ENCODE results near the gene MAPK1IP1L.
"Not testable (repeated sequence)": the region's sequence is repeated elsewhere in the genome, so short reads cannot be mapped to it uniquely, and the experiment has no call there.

The MAPK1IP1L gene

GRCh38 chr14:55051423-55052268 is at the start of gene MAPK1IP1L:
Gene MAPK1IP1L, plus strand, starts transcription at chr14:55051647. Its CDS starts 10,037 bp downstream, at chr14:55061684.
- peak; percentile 87 for DNase-seq (ENCODE audit: low read depth, low spot score)

GRCh38 chr14:55005071-55005470 is 46.4 kb upstream of the MAPK1IP1L start:
- DNase-seq (ENCODE audit: low read depth, low spot score): no peak

GRCh38 chr14:55015006-55015405 is 36.4 kb upstream of the MAPK1IP1L start:
- DNase-seq (ENCODE audit: low read depth, low spot score): no peak

- no peak for DNase-seq (ENCODE audit: low read depth, low spot score)
Observed at GRCh38 chr14:55019968-55020554, 31.4 kb upstream of the MAPK1IP1L start.

- DNase-seq (ENCODE audit: low read depth, low spot score): not testable (repeated sequence)
Observed at GRCh38 chr14:55024365-55024764, 27.1 kb upstream of the MAPK1IP1L start.

GRCh38 chr14:55025948-55026347 is 25.5 kb upstream of the MAPK1IP1L start:
- no peak for DNase-seq (ENCODE audit: low read depth, low spot score)

GRCh38 chr14:55026441-55026792 is 25.0 kb upstream of the MAPK1IP1L start:
- DNase-seq (ENCODE audit: low read depth, low spot score): no peak

- DNase-seq (ENCODE audit: low read depth, low spot score): peak; percentile 69
Observed at GRCh38 chr14:55026793-55027561, 24.5 kb upstream of the MAPK1IP1L start, which contains the start of the genes SOCS4 and WDHD1. Gene SOCS4, plus strand, starts transcription at chr14:55027236. Its CDS starts 15,806 bp downstream, at chr14:55043042. Gene WDHD1, minus strand, starts transcription at chr14:55027099. Its CDS starts 312 bp downstream, at chr14:55026787.

- DNase-seq (ENCODE audit: low read depth, low spot score): no peak
Observed at GRCh38 chr14:55028066-55028465, 23.4 kb upstream of the MAPK1IP1L start.

GRCh38 chr14:55028476-55028875 is 23.0 kb upstream of the MAPK1IP1L start:
- DNase-seq (ENCODE audit: low read depth, low spot score): no peak

GRCh38 chr14:55031190-55031589 is 20.3 kb upstream of the MAPK1IP1L start:
- no peak for DNase-seq (ENCODE audit: low read depth, low spot score)

- DNase-seq (ENCODE audit: low read depth, low spot score): not testable (repeated sequence)
Observed at GRCh38 chr14:55037995-55038394, 13.5 kb upstream of the MAPK1IP1L start.

GRCh38 chr14:55038708-55039107 is 12.7 kb upstream of the MAPK1IP1L start:
- DNase-seq (ENCODE audit: low read depth, low spot score): no peak

- no peak for DNase-seq (ENCODE audit: low read depth, low spot score)
Observed at GRCh38 chr14:55043528-55043927, 7.9 kb upstream of the MAPK1IP1L start.

- DNase-seq (ENCODE audit: low read depth, low spot score): no peak
Observed at GRCh38 chr14:55045087-55045486, 6.4 kb upstream of the MAPK1IP1L start.

GRCh38 chr14:55047301-55048053 is 4.0 kb upstream of the MAPK1IP1L start:
- DNase-seq (ENCODE audit: low read depth, low spot score): no peak

GRCh38 chr14:55048900-55049436 is 2.5 kb upstream of the MAPK1IP1L start:
- no peak for DNase-seq (ENCODE audit: low read depth, low spot score)

GRCh38 chr14:55051165-55051422 is 353 bp upstream of the MAPK1IP1L start:
- DNase-seq (ENCODE audit: low read depth, low spot score): no peak

- DNase-seq (ENCODE audit: low read depth, low spot score): no peak
Observed at GRCh38 chr14:55052269-55052930, 953 bp downstream of the MAPK1IP1L start.

- DNase-seq (ENCODE audit: low read depth, low spot score): no peak
Observed at GRCh38 chr14:55053018-55053417, 1.6 kb downstream of the MAPK1IP1L start.

- no peak for DNase-seq (ENCODE audit: low read depth, low spot score)
Observed at GRCh38 chr14:55053500-55053899, 2.1 kb downstream of the MAPK1IP1L start.

Measured in brain pericyte (primary cell).